HepG2 (cell line): ENCODE measurements around the gene TUBGCP3. TPM values are rescaled to one million over a fixed set of nuclear protein-coding genes. Genes with fewer than 3 reads are reported as not detected.

ENCODE experiments used
- ATAC-seq: fragments of 200-7000 bp; cut with Tn5 transposase; 3 replicates; pipeline ENCODE4 v1.9.1; 2020; ENCODE audit warnings: mild to moderate bottlenecking, moderate library complexity
- BruUV-seq: library from RNA; stranded (reverse); fragments of 400-500 nt; replicated peaks from 2 replicates; lab custom pipeline; 2021; lab: Mats Ljungman, UMichigan
- CTCF ChIA-PET: fragments of 300-600 bp; formaldehyde crosslinking; extraction: SDS; loops from one replicate; lab custom pipeline; 2021; ENCODE audit warnings: low total read pairs, inconsistent platforms, low intra/inter-chr PET ratio; lab: Yijun Ruan, JAX
- POLR2A ChIA-PET: fragments of 350-600 bp; sonication (Branson Sonifier 250); formaldehyde crosslinking; loops from one replicate; lab custom pipeline; 2020; ENCODE audit warnings: antibody characterized with exemption, inconsistent platforms; lab: Yijun Ruan, JAX
- DNase-seq: peaks from one replicate; pipeline ENCODE4 v3.0.0-alpha.2; 2015; ENCODE audit warnings: low spot score
- FAIRE-seq: peaks from 3 replicates; lab custom pipeline; 2011; peaks lifted over from hg19 to GRCh38; lab: Jason Lieb, UNC
- H2AFZ ChIP-seq: one replicate; pipeline ENCODE4 v1.6.1; 2011; ENCODE audit warnings: low read length, inconsistent platforms
- H3K27ac ChIP-seq: fragments of 300-600 bp; 3 replicates; pipeline ENCODE4 v1.8.0; 2011; ENCODE audit warnings: mixed run types, mild to moderate bottlenecking, mixed read lengths, low read length, inconsistent platforms; ENCODE audit not compliant: insufficient read depth; ENCODE audit errors: extremely low read length
- H3K27me3 ChIP-seq, 2 experiments: fragments of 200-600 bp in 1 of 2; 2 replicates in 1 of 2; 3 replicates in 1 of 2; pipeline versions ENCODE4 v1.6.0 to v1.8.0; 2011; ENCODE audit warnings: low read length in 2 of 2, mild to moderate bottlenecking in 2 of 2, moderate library complexity in 2 of 2, inconsistent platforms in 1 of 2; ENCODE audit not compliant: insufficient read depth in 2 of 2, control insufficient read depth in 1 of 2
- H3K36me3 ChIP-seq, 2 experiments: fragments of 200-600 bp in 1 of 2; replicated peaks in 1 of 2; 2 replicates in 1 of 2; 3 replicates in 1 of 2; pipeline versions ENCODE4 v1.5.1 to v1.8.0; 2011; ENCODE audit warnings: low read length in 2 of 2, inconsistent platforms in 1 of 2; ENCODE audit not compliant: insufficient read depth in 2 of 2, control insufficient read depth in 1 of 2
- H3K4me1 ChIP-seq: 2 replicates; pipeline ENCODE4 v1.5.1; 2012; ENCODE audit warnings: low read length, inconsistent platforms; ENCODE audit not compliant: insufficient read depth
- H3K4me2 ChIP-seq: 2 replicates; pipeline ENCODE4 v1.6.0; 2011; ENCODE audit warnings: low read depth, low read length, inconsistent platforms
- H3K4me3 ChIP-seq, 3 experiments: fragments of 200-600 bp in 1 of 3; sonication (generic), shearing (Covaris generic) in 1 of 3; replicated peaks in 1 of 3; 2 replicates each; pipeline ENCODE4 v1.5.1; 2011 to 2016; ENCODE audit warnings: low read length in 3 of 3, inconsistent platforms in 2 of 3, low read depth in 2 of 3, mild to moderate bottlenecking in 2 of 3, control low read depth in 1 of 3, mixed read lengths in 1 of 3; ENCODE audit not compliant: insufficient read depth in 1 of 3
- H3K79me2 ChIP-seq: one replicate; pipeline ENCODE4 v1.6.1; 2011; ENCODE audit warnings: low read length, inconsistent platforms; ENCODE audit not compliant: insufficient read depth
- H3K9ac ChIP-seq: 2 replicates; pipeline ENCODE4 v1.6.0; 2011; ENCODE audit warnings: mild to moderate bottlenecking, low read depth, low read length, inconsistent platforms; ENCODE audit not compliant: insufficient read depth
- H3K9me3 ChIP-seq: 2 replicates; pipeline ENCODE4 v1.5.1; 2012; ENCODE audit warnings: mild to moderate bottlenecking, low read length
- H4K20me1 ChIP-seq: 2 replicates; pipeline ENCODE4 v1.6.0; 2011; ENCODE audit warnings: inconsistent platforms, mild to moderate bottlenecking, low read length, moderate library complexity; ENCODE audit not compliant: insufficient read depth
- BRD4 ChIP-seq: sonication (generic); formaldehyde crosslinking; IDR thresholded peaks from 2 replicates; pipeline ENCODE4 v1.4.0; 2020; ENCODE audit warnings: missing genetic modification reagents
- CAMTA2 ChIP-seq: sonication (generic); formaldehyde crosslinking; IDR thresholded peaks from 2 replicates; pipeline ENCODE4 v1.4.0; 2020; ENCODE audit warnings: mild to moderate bottlenecking, missing genetic modification reagents, borderline replicate concordance
- CREM ChIP-seq, 2 experiments: sonication (generic) in 1 of 2; formaldehyde crosslinking in 1 of 2; IDR thresholded peaks; 2 replicates each; pipeline versions ENCODE4 v1.4.0 to v1.6.1; 2016 to 2020; ENCODE audit warnings: antibody characterized with exemption in 1 of 2, mild to moderate bottlenecking in 1 of 2, missing genetic modification reagents in 1 of 2
- GABPA ChIP-seq, 2 experiments: IDR thresholded peaks; 2 replicates each; pipeline ENCODE4 v1.6.1; 2011 to 2016; ENCODE audit warnings: low read depth in 2 of 2, low read length in 1 of 2, missing biosample characterization in 1 of 2, missing genetic modification characterization in 1 of 2
- NONO ChIP-seq, 2 experiments: fragments of 450-650 bp in 1 of 2; sonication (generic) in 1 of 2; formaldehyde crosslinking in 1 of 2; IDR thresholded peaks in 1 of 2; conservative IDR thresholded peaks in 1 of 2; 2 replicates each; pipeline versions ENCODE4 v1.6.1 to v1.8.0; 2017 to 2022; ENCODE audit warnings: mild to moderate bottlenecking in 1 of 2, missing genetic modification reagents in 1 of 2, moderate library complexity in 1 of 2
- PHF20 ChIP-seq: sonication (generic); formaldehyde crosslinking; IDR thresholded peaks from 2 replicates; pipeline ENCODE4 v1.5.0; 2020; ENCODE audit warnings: mild to moderate bottlenecking, missing genetic modification reagents
- PITX1 ChIP-seq: sonication (generic); formaldehyde crosslinking; IDR thresholded peaks from 2 replicates; pipeline ENCODE4 v1.5.1; 2020; ENCODE audit warnings: mild to moderate bottlenecking, missing genetic modification reagents
- SMARCC2 ChIP-seq: fragments of 450-650 bp; IDR thresholded peaks from 2 replicates; pipeline ENCODE4 v1.6.1; 2017; ENCODE audit warnings: antibody characterized with exemption, mild to moderate bottlenecking
- SP5 ChIP-seq: IDR thresholded peaks from 2 replicates; pipeline ENCODE4 v1.6.1; 2016; ENCODE audit warnings: low read depth, borderline replicate concordance
- ZC3H13 ChIP-seq: sonication (generic); formaldehyde crosslinking; IDR thresholded peaks from 2 replicates; pipeline ENCODE4 v1.8.1; 2023; ENCODE audit warnings: mild to moderate bottlenecking, missing genetic modification reagents, moderate library complexity
- ZKSCAN8 ChIP-seq: IDR thresholded peaks from 2 replicates; pipeline ENCODE4 v1.6.1; 2016; ENCODE audit warnings: borderline replicate concordance, missing genetic modification reagents, missing compliant biosample characterization
- ZNF383 ChIP-seq: sonication (generic); formaldehyde crosslinking; IDR thresholded peaks from 2 replicates; pipeline ENCODE4 v1.4.0; 2020; ENCODE audit warnings: missing genetic modification reagents, mild to moderate bottlenecking, borderline replicate concordance
- WGBS: methylation state at CpG from one replicate; pipeline ENCODE4 v1.1.6; 2017; ENCODE audit warnings: low lambda C conversion rate; 5-methylcytosine and 5-hydroxymethylcytosine counted together
- in situ Hi-C: cut with HindIII; loops from 2 replicates; pipeline ENCODE4 v1.10.0; 2017; ENCODE audit warnings: low pct_unique_long_range_greater_than_20kb; ENCODE audit not compliant: extremely low pct_ligation_motif_present
- intact Hi-C: fragments of 100-400 bp; cut with micrococcal nuclease; formaldehyde crosslinking; loops from one replicate; pipeline ENCODE4 v1.10.0; 2022; ENCODE audit not compliant: unreplicated experiment
- polyA plus RNA-seq, 8 experiments: library from polyadenylated mRNA; depleted of rRNA in 3 of 8; stranded (reverse) in 7 of 8; unstranded in 1 of 8; fragments of >200 nt; fragmentation: Illumina TruSeq in 4 of 8; extraction: Trizol in 4 of 8; gene quantifications; 2 replicates each; pipeline versions ENCODE4 v1.2.1 to v1.2.3, GENCODE V29; 2011 to 2016; ENCODE audit warnings: low read depth in 4 of 8, missing spikeins in 1 of 8, mixed read lengths in 1 of 8; ENCODE audit not compliant: insufficient read depth in 1 of 8
- total RNA-seq, 5 experiments: library from RNA; depleted of rRNA; stranded (reverse); fragments of >200 nt; fragmentation: Illumina TruSeq; extraction: Trizol; gene quantifications; 2 replicates each; pipeline ENCODE4 v1.2.3, GENCODE V29; 2016; ENCODE audit warnings: low read depth in 1 of 5
- TF ChIP-seq, protein P1 (sequence below), 2 experiments: fragments of 450-650 bp in 1 of 2; sonication (generic) in 1 of 2; formaldehyde crosslinking; IDR thresholded peaks; 2 replicates each; pipeline versions ENCODE4 v1.5.0 to v1.8.0; 2020 to 2022; ENCODE audit warnings: mild to moderate bottlenecking in 1 of 2, missing genetic modification reagents in 1 of 2
- TF ChIP-seq, protein P2 (sequence below): IDR thresholded peaks from 2 replicates; pipeline ENCODE4 v1.6.1; 2018; ENCODE audit warnings: missing genetic modification reagents
- TF ChIP-seq, protein P3 (sequence below): sonication (generic); formaldehyde crosslinking; IDR thresholded peaks from 2 replicates; pipeline ENCODE4 v1.4.0; 2020; ENCODE audit warnings: missing genetic modification reagents, mild to moderate bottlenecking, borderline replicate concordance
- TF ChIP-seq, protein P4 (sequence below): sonication (generic); formaldehyde crosslinking; IDR thresholded peaks from 2 replicates; pipeline ENCODE4 v1.8.1; 2023; ENCODE audit warnings: mild to moderate bottlenecking, inconsistent platforms, moderate library complexity, missing genetic modification reagents, borderline replicate concordance

Gene TUBGCP3
- total and polyA plus RNA-seq, 2 of the 13 experiments (the other 11 are each of a cell fraction or from before 2014, with no cell fraction given) = 12.6 to 15.5 TPM

DNA sequence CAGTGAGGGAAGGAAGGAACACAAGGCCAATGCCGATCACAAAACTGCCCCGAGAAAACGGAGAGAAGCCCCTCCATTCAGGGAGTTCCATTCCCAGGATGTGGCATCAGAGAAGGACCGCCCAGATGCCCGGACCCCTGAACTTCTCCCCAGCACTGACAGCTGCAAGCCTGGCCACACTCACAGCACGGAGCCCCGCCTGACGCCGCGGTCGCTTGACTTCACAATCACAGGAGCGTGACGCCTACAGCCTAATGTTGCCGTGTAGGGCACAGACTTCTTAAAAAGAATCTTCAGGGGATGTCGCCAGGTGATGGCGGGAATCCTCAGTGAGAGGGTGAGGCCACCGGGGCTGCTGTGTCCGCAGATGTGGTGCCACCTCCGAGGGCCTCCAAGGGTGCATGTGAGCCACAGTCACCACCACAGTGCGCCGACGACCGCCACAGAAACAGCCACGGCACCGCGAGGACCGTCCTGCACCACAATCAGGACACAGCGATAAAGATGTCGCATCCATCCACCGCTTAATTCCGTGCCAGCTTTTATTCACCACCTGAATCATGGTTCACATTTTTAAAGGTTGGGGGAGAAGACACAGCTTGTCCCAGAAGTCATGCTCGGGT is 134.6 kb downstream of the TUBGCP3 start:
- POLR2A ChIA-PET = no interaction called here
- H3K4me2 ChIP-seq = no peak overlapping the region
- peaks cover 20 to 89% of the 10 kb centered on the region in 2 experiments for H3K27me3 ChIP-seq
- H3K79me2 ChIP-seq = no peaks in the 10 kb centered on the region
- ATAC-seq = no peak
- CTCF ChIA-PET = no interaction called here
- H3K27ac ChIP-seq = no peak overlapping the region
- no peak for FAIRE-seq
- H3K4me1 ChIP-seq = no peaks in the 10 kb centered on the region
- in situ Hi-C loops = no loop called here
- no peaks in the 10 kb centered on the region for H3K9me3 ChIP-seq
- H2AFZ ChIP-seq = no peak overlapping the region
- H3K36me3 ChIP-seq = no peaks in the 10 kb centered on the region
- BruUV-seq = no TSS peak
- no peak for DNase-seq
- H3K9ac ChIP-seq = no peak overlapping the region
- H4K20me1 ChIP-seq = no peaks in the 10 kb centered on the region
- intact Hi-C loops = no loop called here
- no peak overlapping the region for H3K4me3 ChIP-seq
- 53% methylated on average over 14 of the region's 32 CpGs for WGBS
- TF ChIP-seq, protein P1, sequence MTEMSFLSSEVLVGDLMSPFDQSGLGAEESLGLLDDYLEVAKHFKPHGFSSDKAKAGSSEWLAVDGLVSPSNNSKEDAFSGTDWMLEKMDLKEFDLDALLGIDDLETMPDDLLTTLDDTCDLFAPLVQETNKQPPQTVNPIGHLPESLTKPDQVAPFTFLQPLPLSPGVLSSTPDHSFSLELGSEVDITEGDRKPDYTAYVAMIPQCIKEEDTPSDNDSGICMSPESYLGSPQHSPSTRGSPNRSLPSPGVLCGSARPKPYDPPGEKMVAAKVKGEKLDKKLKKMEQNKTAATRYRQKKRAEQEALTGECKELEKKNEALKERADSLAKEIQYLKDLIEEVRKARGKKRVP (CRISPR knock-in tag; IDR thresholded peaks at IDR 0.05) = no peak
- TF ChIP-seq CAMTA2 (CRISPR knock-in tag) = no peak
- TF ChIP-seq, protein P2, sequence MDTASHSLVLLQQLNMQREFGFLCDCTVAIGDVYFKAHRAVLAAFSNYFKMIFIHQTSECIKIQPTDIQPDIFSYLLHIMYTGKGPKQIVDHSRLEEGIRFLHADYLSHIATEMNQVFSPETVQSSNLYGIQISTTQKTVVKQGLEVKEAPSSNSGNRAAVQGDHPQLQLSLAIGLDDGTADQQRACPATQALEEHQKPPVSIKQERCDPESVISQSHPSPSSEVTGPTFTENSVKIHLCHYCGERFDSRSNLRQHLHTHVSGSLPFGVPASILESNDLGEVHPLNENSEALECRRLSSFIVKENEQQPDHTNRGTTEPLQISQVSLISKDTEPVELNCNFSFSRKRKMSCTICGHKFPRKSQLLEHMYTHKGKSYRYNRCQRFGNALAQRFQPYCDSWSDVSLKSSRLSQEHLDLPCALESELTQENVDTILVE = no peak
- TF ChIP-seq, protein P3, sequence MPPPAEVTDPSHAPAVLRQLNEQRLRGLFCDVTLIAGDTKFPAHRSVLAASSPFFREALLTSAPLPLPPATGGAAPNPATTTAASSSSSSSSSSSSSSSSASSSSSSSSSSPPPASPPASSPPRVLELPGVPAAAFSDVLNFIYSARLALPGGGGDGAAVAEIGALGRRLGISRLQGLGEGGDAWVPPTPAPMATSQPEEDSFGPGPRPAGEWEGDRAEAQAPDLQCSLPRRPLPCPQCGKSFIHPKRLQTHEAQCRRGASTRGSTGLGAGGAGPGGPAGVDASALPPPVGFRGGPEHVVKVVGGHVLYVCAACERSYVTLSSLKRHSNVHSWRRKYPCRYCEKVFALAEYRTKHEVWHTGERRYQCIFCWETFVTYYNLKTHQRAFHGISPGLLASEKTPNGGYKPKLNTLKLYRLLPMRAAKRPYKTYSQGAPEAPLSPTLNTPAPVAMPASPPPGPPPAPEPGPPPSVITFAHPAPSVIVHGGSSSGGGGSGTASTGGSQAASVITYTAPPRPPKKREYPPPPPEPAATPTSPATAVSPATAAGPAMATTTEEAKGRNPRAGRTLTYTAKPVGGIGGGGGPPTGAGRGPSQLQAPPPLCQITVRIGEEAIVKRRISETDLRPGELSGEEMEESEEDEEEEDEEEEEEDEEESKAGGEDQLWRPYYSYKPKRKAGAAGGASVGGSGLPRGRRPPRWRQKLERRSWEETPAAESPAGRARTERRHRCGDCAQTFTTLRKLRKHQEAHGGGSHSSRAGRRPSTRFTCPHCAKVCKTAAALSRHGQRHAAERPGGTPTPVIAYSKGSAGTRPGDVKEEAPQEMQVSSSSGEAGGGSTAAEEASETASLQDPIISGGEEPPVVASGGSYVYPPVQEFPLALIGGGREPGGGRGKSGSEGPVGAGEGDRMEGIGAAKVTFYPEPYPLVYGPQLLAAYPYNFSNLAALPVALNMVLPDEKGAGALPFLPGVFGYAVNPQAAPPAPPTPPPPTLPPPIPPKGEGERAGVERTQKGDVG (CRISPR knock-in tag) = no peak
- TF ChIP-seq ZKSCAN8 (CRISPR knock-in tag) = no peak
- no peak for TF ChIP-seq PITX1 (CRISPR knock-in tag)
- TF ChIP-seq GABPA (IDR thresholded peaks at IDR 0.05; ENCODE audit: low read depth, low read length) = no peak
- TF ChIP-seq GABPA (CRISPR knock-in tag; IDR thresholded peaks at IDR 0.05; ENCODE audit: low read depth) = no peak
- no peak for TF ChIP-seq ZNF383 (CRISPR knock-in tag)
- no peak for TF ChIP-seq BRD4 (CRISPR knock-in tag)
- no peak for TF ChIP-seq CREM (IDR thresholded peaks at IDR 0.05)
- no peak for TF ChIP-seq CREM (CRISPR knock-in tag; IDR thresholded peaks at IDR 0.05)
- no peak for TF ChIP-seq SMARCC2
- TF ChIP-seq, protein P4, sequence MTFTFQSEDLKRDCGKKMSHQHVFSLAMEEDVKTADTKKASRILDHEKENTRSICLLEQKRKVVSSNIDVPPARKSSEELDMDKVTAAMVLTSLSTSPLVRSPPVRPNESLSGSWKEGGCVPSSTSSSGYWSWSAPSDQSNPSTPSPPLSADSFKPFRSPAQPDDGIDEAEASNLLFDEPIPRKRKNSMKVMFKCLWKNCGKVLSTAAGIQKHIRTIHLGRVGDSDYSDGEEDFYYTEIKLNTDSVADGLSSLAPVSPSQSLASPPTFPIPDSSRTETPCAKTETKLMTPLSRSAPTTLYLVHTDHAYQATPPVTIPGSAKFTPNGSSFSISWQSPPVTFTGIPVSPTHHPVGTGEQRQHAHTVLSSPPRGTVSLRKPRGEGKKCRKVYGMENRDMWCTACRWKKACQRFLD (CRISPR knock-in tag) = no peak
- TF ChIP-seq ZC3H13 (CRISPR knock-in tag) = no peak
- TF ChIP-seq NONO (IDR thresholded peaks at IDR 0.05) = no peak
- TF ChIP-seq NONO (CRISPR knock-in tag; conservative IDR thresholded peaks at IDR 0.05) = no peak
- no peak for TF ChIP-seq SP5 (CRISPR knock-in tag)
- TF ChIP-seq PHF20 = no peak
